Hematopoietic multipotent progenitor cell (in vitro differentiated cells): ENCODE results near the gene NMNAT2. TPM values are rescaled to one million over a fixed set of nuclear protein-coding genes. Genes with fewer than 3 reads are reported as not detected.
"Not testable (repeated sequence)": the region's sequence is repeated elsewhere in the genome, so short reads cannot be mapped to it uniquely, and the experiment has no call there.

ENCODE experiments used
- DNase-seq, 3 donors: peaks; one replicate each; pipeline ENCODE4 v3.0.0-alpha.2; 2011 to 2015; ENCODE audit warnings: low read depth in 2 of 3, low spot score in 2 of 3
- total RNA-seq: library from RNA; depleted of rRNA; stranded (reverse); fragments of >200 nt; gene quantifications from one replicate; pipeline ENCODE4 v1.2.3, GENCODE V29; 2012

NMNAT2 gene
- total RNA-seq, 1 donor: under 0.01 TPM

GRCh38 chr1:183291216-183291762 lies 126.9 kb downstream of the NMNAT2 start:
- DNase-seq: no peak

GRCh38 chr1:183290628-183291027 lies 127.6 kb downstream of the NMNAT2 start:
- no peak for DNase-seq

GRCh38 chr1:183289051-183289496 lies 129.1 kb downstream of the NMNAT2 start:
- DNase-seq: no peak

- no peak for DNase-seq
These were observed 129.6 kb downstream of the NMNAT2 start for GRCh38 chr1:183288583-183288982.

DNA sequence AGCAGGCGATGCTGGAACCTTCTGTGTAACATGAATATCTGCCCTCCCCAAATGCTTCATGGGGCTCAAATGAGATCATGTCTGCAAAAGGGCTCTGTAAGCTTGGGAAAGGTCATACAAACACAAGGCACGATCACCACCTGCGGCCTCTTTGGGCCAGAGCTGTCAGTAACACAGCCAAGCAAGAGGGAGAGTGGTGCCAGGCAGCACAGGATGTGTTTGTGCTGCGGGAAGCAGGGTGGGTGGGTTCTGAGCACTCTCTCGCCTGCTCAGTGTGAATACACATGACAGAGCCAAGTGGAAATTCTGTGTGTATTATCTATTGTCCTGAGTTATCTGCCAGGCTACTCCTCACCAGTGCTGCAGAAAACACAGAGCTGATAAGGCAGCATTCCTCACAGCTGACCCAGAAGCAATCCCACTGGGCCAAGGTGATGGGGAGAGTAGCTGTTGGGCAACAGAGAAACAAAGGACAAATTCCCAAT lies 130.9 kb downstream of the NMNAT2 start:
- DNase-seq: no peak

DNA sequence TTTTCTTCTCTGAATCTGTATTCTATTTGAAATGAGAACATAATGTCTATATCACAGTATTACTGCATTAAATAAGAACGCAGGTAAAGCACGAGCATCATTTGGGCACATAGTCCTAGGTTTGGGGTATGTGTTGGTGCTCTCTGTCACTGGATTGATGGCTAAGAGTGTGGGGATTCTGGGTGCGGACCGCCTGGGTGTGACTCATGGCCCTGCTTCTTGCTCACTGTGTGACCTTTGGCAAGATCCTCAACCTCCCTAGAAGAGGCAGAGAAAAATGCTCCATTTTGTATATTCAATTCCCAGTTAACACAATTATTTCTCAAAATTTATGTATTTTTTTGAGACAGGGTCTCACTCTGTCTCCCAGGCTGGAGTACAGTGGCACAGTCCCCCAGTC lies 132.4 kb downstream of the NMNAT2 start:
- DNase-seq: no peak

DNA sequence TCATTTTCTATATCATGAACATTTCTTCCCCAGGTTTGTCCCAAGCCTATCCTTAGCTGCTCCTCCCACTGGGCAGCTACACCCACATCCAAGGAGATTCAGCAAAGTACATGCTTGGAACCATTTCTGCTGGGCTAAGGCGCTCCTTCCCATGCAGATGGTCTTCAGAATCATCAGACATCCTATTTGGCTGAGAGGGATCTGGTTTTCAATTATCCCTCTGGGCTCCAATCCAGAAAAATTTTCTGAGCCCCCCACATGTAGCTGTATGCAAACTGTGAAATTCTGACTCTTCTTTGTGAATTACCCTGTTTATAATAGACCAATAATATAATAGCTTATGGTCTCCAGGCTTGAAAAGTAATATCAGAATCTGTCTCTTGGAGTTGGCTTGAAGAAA lies 132.9 kb downstream of the NMNAT2 start:
- no peak for DNase-seq

GRCh38 chr1:183284086-183284485 lies 134.1 kb downstream of the NMNAT2 start:
- no peak for DNase-seq

- no peak for DNase-seq
These were observed 134.9 kb downstream of the NMNAT2 start for GRCh38 chr1:183283286-183283685.

DNA sequence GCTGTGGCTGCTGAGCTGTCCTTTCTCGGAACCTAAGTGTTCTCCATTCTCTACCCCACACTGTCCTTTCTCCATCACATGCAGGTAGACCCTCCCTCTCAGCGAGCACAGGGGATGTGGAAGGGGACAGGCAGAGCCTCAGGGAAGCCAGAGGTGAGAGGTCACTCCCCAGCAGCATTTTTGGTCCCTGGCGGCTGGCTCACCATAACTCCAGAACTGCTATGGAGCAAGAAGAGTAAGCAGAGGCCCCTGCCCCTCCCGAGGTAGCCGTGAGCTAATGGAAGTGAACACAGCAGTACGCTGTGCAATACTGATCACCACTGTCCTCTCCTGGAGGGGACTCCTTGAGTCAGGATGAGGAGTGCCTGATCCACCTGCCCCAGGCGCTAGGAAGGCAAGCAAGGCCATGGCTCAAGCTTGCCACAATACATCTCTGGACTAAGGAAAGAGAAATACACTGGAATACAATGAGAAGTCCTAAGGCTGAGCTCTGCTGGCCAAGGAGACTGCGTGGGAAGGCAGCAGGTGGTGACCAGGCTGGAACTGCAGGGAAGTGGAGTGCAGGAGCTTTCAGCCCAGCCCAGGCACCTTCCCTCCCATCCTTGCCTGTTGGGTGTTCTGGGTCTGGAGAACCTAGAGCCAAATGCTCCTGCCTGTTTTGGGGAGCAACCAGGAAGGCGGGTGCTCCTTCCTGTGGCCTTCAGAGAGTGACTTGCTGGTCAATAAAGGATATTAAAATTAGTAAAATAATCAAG lies 135.9 kb downstream of the NMNAT2 start:
- DNase-seq: no peak

GRCh38 chr1:183281553-183282091 lies 136.6 kb downstream of the NMNAT2 start:
- DNase-seq: peak; percentile 17 to 83 (median 60)

- no peak for DNase-seq
These were observed 137.1 kb downstream of the NMNAT2 start for GRCh38 chr1:183281039-183281438.

DNA sequence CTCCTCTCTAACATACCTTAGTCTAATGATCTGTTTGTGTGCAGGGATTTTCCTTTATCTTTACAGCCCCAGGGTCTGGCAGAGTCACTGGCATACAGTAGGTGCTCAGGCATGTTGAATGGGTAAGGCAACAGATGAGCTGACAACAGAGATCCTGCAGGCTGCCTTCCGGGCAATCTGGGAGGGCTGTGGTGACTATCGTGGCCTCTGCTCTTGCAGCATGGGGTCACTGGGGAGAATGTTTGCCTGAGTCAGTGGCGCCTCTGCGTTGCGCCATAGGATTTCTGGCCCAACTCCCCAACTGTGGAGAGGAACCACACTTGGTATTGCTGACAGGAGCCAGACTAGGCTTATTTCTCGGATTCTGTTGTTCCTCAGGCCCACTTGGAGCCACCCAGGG lies 138.3 kb downstream of the NMNAT2 start:
- no peak for DNase-seq

GRCh38 chr1:183278739-183279591 lies 139.2 kb downstream of the NMNAT2 start:
- DNase-seq: no peak

DNA sequence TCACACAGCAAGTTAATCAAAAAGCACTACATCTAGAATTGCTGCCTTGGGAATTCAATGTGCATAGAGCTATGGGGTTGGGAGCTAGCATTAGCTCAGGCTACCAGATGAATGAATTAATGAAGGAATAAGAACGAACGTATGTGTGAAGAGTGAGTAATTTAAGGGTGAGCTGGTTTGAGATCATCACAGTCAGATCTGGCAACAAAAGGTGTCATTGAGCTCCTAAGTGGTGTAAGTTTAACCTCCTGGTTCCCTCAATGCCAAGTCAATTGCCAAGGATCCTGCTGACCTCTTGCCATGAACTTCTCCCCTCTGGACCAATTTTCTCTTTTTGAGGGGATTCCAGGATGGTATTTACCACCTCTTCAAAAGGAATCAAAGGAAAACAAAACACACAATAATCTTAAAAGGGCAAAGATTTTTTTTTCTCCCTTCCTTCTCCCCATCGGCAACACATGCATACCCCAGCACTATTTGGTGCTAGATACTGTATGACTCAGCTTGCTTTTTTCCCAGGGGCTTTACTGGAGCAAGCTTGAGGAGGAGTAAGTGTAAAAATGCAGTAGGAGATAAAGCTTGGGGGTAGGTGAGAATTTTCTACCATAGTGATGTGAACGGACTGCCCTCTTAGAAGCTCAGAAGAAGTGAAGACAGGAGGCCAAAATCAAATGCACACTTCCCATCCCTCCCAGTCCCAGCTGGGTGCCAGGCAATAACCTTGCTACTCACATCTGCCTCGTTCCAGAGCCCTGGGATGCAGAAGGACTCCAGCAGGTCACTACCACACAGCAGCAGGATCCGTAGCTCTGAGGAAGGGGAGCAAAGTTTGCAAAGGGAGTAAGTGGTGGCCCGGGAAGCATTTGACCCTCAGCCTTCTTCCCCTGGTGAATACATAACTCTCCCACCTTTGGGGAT lies 140.1 kb downstream of the NMNAT2 start:
- DNase-seq: no peak

DNA sequence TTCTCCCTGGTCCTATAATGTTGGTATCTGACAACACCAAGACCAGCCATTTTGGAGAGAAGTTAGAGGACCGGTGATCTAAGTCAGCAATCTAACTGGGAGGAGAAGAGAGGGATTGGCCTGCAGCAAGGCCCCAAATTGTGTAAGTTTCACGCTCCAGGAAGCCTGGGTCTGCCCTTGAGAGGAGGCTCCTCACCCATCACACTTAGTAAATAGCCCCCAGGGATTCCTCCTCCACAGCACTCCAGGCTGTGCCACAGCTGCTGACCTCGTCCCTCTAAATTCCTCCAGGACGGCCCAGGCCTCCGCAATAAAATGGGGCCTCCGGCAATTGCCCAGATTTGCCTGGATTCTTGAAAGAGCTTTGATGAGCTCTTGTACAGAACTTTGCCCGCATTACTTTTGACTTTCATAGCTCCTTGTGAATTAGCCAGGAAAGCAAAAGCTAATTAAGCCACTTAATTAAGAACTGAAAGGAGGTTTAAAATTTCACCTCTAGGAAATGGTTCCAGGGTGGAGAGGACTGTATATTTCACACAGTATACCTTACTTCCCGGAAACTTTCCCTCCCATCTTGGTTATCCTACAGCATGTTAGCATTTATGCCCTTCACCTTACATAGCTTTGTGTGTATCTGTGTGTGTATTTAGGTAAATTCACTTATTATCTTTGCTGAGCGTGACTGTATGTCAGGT lies 141.6 kb downstream of the NMNAT2 start:
- DNase-seq: no peak

GRCh38 chr1:183275322-183275721 lies 142.9 kb downstream of the NMNAT2 start:
- DNase-seq: no peak

- no peak for DNase-seq
These were observed 143.3 kb downstream of the NMNAT2 start for GRCh38 chr1:183274836-183275235.

GRCh38 chr1:183273984-183274383 lies 144.2 kb downstream of the NMNAT2 start:
- not testable (repeated sequence) for DNase-seq
